Tibial nerve (tissue), 4 donors: ENCODE measurements around the gene MYADML2. TPM values are rescaled to one million over a fixed set of nuclear protein-coding genes. Genes with fewer than 3 reads are reported as not detected.

Experiments used
- DNase-seq, 2 donors: peaks; one replicate each; pipeline ENCODE4 v3.0.0-alpha.2; 2019; ENCODE audit warnings: low spot score in 2 of 2
- H3K27ac ChIP-seq, 4 donors: fragments of 200-600 bp; sonication (generic) in 3 of 4; one replicate each; pipeline ENCODE4 v1.5.1; 2017 to 2019; ENCODE audit warnings: mild to moderate bottlenecking in 1 of 4
- H3K27me3 ChIP-seq, 2 donors: fragments of 200-600 bp; sonication (generic) in 1 of 2; one replicate each; pipeline versions ENCODE4 v1.5.1 to v1.6.0; 2017 to 2019
- H3K36me3 ChIP-seq, 3 donors: fragments of 200-600 bp; sonication (generic); one replicate each; pipeline ENCODE4 v1.5.1; 2018 to 2019
- H3K4me1 ChIP-seq, 4 donors: fragments of 200-600 bp; sonication (generic) in 3 of 4; one replicate each; pipeline ENCODE4 v1.5.1; 2017 to 2019
- H3K4me3 ChIP-seq, 4 donors: fragments of 200-600 bp; sonication (generic) in 3 of 4; one replicate each; pipeline ENCODE4 v1.5.1; 2017 to 2019; ENCODE audit warnings: mild to moderate bottlenecking in 1 of 4, moderate library complexity in 1 of 4
- H3K9me3 ChIP-seq, 4 donors: fragments of 200-600 bp; sonication (generic) in 3 of 4; one replicate each; pipeline ENCODE4 v1.5.1; 2017 to 2019
- EP300 ChIP-seq, 2 donors: sonication (generic); formaldehyde crosslinking; IDR thresholded peaks; one replicate each; pipeline ENCODE4 v1.6.1; 2017; ENCODE audit warnings: antibody characterized with exemption in 2 of 2, mild to moderate bottlenecking in 1 of 2
- POLR2A ChIP-seq, 2 donors: fragments of 450-650 bp; IDR thresholded peaks; one replicate each; pipeline ENCODE4 v1.6.1; 2017; ENCODE audit warnings: antibody characterized with exemption in 2 of 2, mild to moderate bottlenecking in 2 of 2, moderate library complexity in 2 of 2
- WGBS, 2 donors: methylation state at CpG; one replicate each; pipeline ENCODE4 v1.1.5; 2018; 5-methylcytosine and 5-hydroxymethylcytosine counted together
- total RNA-seq, 4 donors: library from RNA; depleted of rRNA; stranded (reverse); fragments of >200 nt; gene quantifications; one replicate each; pipeline ENCODE4 v1.1.0, GENCODE V29; 2016
- TF ChIP-seq, protein P1 (sequence below), 5 experiments: fragments of 200-600 bp in 3 of 5; fragments of 450-650 bp in 2 of 5; sonication (generic) in 3 of 5; IDR thresholded peaks; one replicate each; pipeline ENCODE4 v1.5.1; 2016 to 2019; ENCODE audit warnings: antibody characterized with exemption in 5 of 5, mild to moderate bottlenecking in 3 of 5, moderate library complexity in 2 of 5

Gene MYADML2
- total RNA-seq, 4 donors from 2014 or later, result not detected

DNA sequence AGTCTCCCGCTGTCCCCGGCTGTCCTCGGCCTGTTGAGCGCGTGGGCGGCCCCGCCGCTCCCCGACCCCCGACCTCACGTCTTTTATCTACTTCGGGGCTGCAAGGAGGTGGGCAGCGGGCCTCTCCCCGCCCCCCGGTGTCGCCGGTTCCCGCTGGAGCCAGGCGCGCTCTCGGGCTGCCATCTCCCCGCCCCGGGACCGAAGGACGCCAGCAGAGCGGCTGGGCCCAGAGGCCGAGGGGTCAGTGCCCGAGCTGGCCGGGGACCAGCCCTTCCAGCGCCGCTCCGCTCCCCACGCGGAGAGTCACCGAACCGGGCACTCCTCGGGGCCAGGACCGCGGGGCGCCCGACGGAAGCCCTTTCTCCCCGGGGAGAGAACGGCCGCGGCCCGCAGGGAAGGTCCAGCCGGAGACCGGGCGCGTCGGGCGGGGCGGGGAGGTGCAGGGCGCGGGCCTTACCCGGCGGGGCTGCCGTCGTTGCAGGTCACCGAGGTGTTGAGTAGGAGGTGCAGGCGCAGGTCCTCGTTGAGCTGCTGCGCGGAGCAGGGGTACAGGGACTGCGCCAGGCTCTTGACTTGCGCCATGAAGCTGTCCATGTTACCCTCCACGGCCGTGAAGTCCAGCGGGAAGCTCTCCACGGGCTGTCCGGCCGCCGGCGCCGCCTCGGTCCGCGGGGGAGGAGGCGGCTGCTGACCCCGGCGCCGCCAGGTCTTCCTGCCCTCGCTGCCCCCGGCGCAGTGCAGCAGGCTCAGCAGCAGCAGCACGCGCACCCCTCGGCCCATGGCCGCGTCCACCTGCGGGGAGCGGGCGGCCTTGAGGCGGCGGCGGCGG lies 13.3 kb upstream of the MYADML2 start:
- H3K9me3 ChIP-seq, result no peaks in the 10 kb centered on the region
- H3K27ac ChIP-seq, result no peak overlapping the region
- peak overlapping the region in 3 of 4 donors; percentile 22 to 54 (median 36) for H3K4me3 ChIP-seq
- no peaks in the 10 kb centered on the region for H3K36me3 ChIP-seq
- no peak for TF ChIP-seq EP300 (IDR thresholded peaks at IDR 0.05)
- peaks cover 4 to 78% of the 10 kb centered on the region in 2 donors for H3K27me3 ChIP-seq
- WGBS, 2 donors, result 2 to 4% methylated on average over 10 to 53 of the region's 98 CpGs
- peaks cover 0 to 29% (median 10%) of the 10 kb centered on the region in 4 donors for H3K4me1 ChIP-seq
- DNase-seq, result no peak

DNA sequence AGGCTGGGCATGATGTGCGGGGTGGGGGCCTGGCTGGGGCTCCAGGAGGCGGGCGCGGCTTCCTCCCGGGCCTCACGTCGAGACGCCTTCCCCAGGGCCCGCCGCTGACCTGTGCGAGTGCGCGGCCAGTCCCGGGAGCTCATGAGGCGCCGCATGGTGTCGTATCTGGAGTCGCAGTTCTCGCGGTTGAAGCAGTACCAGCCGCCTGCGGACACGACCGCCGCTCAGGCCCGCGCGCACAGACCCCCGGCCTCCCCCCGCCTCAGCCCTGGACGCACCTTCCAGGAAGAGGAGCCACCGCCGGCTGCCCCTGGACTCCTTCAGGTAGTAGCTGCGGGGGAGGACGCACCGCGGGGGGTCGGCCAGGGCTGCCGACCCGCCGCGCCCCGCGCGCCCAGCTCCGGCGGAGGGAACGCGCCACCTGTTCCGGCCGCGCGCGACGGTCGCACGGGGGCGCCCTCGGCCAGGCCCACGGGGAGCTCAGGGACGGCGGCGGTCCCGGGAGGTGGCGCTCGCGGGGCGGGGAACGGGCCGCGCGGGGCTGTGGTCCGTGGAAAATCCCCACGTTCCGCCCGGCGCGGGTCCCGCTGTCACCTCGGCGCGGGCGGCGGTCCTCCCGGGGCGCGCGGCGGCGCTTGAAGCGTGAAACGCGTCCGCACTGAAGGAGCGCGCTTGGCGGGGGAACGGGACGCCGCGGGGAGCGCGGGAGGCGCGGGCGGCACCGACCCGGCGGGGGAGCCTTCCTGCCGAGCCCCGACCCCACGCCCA lies 12.5 kb upstream of the MYADML2 start:
- Histone ChIP-seq H3K4me3 (peak overlapping the region in 3 of 4 donors; percentile 22 to 54 (median 36)), H3K27me3 (peaks cover 4 to 84% of the 10 kb centered on the region in 2 donors), H3K9me3 (no peaks in the 10 kb centered on the region), H3K36me3 (no peaks in the 10 kb centered on the region), H3K4me1 (peaks cover 0 to 29% (median 10%) of the 10 kb centered on the region in 4 donors), H3K27ac (no peak overlapping the region)
- no peak for TF ChIP-seq EP300 (IDR thresholded peaks at IDR 0.05)
- no peak for TF ChIP-seq POLR2A (IDR thresholded peaks at IDR 0.05)
- TF ChIP-seq, protein P1, sequence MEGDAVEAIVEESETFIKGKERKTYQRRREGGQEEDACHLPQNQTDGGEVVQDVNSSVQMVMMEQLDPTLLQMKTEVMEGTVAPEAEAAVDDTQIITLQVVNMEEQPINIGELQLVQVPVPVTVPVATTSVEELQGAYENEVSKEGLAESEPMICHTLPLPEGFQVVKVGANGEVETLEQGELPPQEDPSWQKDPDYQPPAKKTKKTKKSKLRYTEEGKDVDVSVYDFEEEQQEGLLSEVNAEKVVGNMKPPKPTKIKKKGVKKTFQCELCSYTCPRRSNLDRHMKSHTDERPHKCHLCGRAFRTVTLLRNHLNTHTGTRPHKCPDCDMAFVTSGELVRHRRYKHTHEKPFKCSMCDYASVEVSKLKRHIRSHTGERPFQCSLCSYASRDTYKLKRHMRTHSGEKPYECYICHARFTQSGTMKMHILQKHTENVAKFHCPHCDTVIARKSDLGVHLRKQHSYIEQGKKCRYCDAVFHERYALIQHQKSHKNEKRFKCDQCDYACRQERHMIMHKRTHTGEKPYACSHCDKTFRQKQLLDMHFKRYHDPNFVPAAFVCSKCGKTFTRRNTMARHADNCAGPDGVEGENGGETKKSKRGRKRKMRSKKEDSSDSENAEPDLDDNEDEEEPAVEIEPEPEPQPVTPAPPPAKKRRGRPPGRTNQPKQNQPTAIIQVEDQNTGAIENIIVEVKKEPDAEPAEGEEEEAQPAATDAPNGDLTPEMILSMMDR (IDR thresholded peaks at IDR 0.05), result peak; percentile 81 to 100 (median 95)
- DNase-seq, result peak; percentile 50 to 52
- WGBS, 2 donors, result 1 to 7% methylated on average over 8 to 72 of the region's 112 CpGs

DNA sequence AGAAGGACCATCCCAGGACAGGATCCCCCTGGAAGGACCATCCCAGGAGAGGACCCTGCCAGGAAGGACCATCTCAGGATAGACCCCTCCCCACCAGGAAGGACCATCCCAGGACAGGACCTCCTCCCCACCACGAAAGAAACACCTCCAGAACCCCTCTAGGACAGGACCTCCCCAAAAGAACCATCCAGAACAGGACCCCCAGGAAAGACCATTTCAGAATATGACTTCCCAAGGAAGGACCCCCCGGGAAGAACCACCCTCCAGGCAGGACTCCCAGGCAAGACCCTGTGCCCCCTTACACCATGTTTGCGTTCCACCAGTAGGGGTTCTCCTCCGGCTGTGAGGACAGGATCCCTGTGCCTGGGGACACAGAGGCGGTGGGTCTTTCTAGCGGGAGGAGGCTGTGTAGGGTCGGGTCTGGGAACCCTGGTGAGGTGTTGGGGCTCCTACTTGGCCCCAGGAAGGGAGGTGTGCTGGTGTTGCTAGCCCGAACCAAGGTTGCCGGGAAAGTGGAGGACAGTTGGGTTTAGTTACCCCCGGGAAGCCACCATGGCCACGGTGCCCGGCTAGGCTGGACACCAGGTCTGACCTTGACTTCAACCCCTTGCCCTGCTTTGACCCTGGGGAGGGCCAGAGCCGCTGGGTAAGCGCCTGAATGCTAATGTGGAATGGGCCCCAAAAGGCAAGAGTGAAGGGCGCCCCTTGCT lies 11.8 kb upstream of the MYADML2 start:
- no peaks in the 10 kb centered on the region for H3K9me3 ChIP-seq
- H3K4me1 ChIP-seq, result peaks cover 0 to 29% (median 10%) of the 10 kb centered on the region in 4 donors
- peaks cover 4 to 84% of the 10 kb centered on the region in 2 donors for H3K27me3 ChIP-seq
- 59 to 65% methylated on average over 8 to 9 of the region's 15 CpGs for WGBS, 2 donors
- TF ChIP-seq, protein P1 (IDR thresholded peaks at IDR 0.05), result no peak
- no peak for TF ChIP-seq EP300 (IDR thresholded peaks at IDR 0.05)
- no peak for TF ChIP-seq POLR2A (IDR thresholded peaks at IDR 0.05)
- no peak overlapping the region for H3K4me3 ChIP-seq
- H3K36me3 ChIP-seq, result no peaks in the 10 kb centered on the region
- DNase-seq, result no peak
- H3K27ac ChIP-seq, result no peak overlapping the region

DNA sequence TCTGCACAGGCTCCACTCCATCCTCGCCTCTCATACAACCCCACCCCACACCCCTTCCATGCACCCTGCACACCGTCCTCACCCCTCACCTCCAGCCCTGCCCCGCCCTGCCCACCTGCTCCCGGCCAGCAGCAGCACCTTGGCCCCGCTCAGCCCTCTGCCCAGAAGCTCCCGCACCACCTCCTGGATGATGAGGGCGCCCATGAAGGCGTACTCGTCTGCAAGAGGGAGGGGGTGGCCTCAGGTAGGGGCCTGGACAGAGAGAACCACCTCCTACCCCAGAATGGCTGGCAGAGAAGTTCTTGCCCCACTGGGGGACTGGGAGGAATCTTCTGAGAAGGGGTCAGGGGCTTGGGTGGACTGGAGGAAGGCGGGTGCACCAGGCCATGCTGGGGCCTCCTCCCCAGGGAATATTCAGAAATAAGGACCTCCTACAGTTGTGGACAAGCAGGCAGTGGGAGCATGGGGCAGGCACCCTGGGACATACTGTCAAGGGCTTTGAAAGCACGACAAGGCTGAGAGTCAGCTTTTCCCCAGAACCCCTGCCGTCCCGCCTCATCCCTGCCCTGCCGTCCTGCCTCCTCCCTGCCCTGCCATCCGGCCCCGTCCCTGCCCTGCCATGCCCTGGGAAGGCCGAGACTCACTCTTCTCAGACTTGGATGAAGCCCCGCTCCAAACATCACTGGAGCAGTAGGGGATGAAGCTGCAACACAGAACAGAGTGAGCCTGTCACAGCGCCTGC lies 10.8 kb upstream of the MYADML2 start:
- Histone ChIP-seq H3K27ac (no peak overlapping the region), H3K27me3 (peaks cover 4 to 85% of the 10 kb centered on the region in 2 donors), H3K9me3 (no peaks in the 10 kb centered on the region), H3K36me3 (no peaks in the 10 kb centered on the region), H3K4me1 (peaks cover 0 to 29% (median 10%) of the 10 kb centered on the region in 4 donors), H3K4me3 (no peak overlapping the region)
- no peak for DNase-seq
- WGBS, 2 donors, result 83 to 87% methylated on average over 19 of the region's 19 CpGs
- TF ChIP-seq POLR2A (IDR thresholded peaks at IDR 0.05), result no peak
- TF ChIP-seq, protein P1 (IDR thresholded peaks at IDR 0.05), result no peak
- TF ChIP-seq EP300 (IDR thresholded peaks at IDR 0.05), result no peak
